ENCODE measurements around the gene PARPBP. TPM values are rescaled to one million over a fixed set of nuclear protein-coding genes. Genes with fewer than 3 reads are reported as not detected.
"Not testable (repeated sequence)": the region's sequence is repeated elsewhere in the genome, so short reads cannot be mapped to it uniquely, and the experiment has no call there.

Gene PARPBP
- total RNA-seq, 2 experiments from 2014 or later: 24.0 to 25.9 TPM

DNA sequence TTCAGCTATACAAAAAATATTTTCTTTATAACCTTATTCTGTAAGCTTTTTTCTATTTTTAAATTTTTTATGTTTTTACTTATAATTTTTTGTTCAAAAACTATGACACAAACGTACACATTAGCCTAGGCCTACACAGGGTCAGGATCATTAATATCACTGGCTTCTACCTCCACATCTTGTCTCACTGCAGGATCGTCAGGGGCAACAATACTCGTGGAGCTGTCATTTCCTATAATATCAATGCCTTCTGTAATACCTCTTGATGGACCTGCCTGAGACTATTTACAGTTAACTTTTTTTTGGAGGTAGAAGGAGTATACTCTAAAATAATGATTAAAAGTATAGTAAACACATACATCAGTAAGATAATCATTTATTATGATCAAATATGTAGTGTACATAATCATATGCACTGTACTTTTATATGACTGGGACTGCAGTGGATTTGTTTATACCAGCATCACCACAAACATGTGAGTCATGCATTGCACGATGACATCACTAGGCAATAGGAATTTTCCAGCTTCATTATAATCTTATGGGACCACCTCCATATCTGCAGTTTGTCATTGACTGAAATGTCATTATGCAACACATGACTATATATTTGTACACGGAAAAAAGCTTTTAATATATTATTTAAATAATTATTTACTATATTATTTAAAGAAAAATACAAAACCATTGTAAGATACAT, 96.2 kb downstream of the PARPBP start:
- intact Hi-C loops (cut with micrococcal nuclease): no loop called here
- ChIA-PET CTCF (no interaction called here), POLR2A (no interaction called here)
- H3K27ac Mint-ChIP-seq: no peak overlapping the region
- H3K4me1 Mint-ChIP-seq (ENCODE audit: low read depth): no peaks in the 10 kb centered on the region
- no peak overlapping the region for H3K4me3 Mint-ChIP-seq
- no peaks in the 10 kb centered on the region for H3K36me3 Mint-ChIP-seq
- no peak for DNase-seq
- H3K9me3 Mint-ChIP-seq: no peaks in the 10 kb centered on the region
- H3K27me3 Mint-ChIP-seq: no peaks in the 10 kb centered on the region

DNA sequence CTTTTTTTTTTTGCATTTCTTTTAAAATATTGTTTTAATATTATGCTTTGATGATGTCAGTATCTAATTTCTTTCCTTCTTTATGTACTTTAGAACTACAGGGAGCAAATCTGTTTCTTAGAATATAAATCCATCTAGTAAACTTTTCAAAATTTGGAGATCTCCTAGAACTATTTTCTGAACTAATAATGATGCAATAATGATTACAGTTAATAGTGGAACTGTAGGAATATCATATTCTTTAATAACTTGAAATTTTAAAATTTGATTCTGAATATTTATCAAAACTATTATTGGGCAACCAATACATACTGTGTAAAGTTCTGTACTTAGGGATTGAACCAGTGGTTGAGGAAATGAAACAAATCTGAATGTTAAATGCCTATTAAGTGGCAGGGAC, 100.8 kb downstream of the PARPBP start:
- H3K4me3 Mint-ChIP-seq: no peak overlapping the region
- no peaks in the 10 kb centered on the region for H3K4me1 Mint-ChIP-seq (ENCODE audit: low read depth)
- intact Hi-C loops (cut with micrococcal nuclease): no loop called here
- ChIA-PET CTCF (no interaction called here), POLR2A (no interaction called here)
- no peaks in the 10 kb centered on the region for H3K27me3 Mint-ChIP-seq
- no peaks in the 10 kb centered on the region for H3K9me3 Mint-ChIP-seq
- no peak overlapping the region for H3K27ac Mint-ChIP-seq
- H3K36me3 Mint-ChIP-seq: no peaks in the 10 kb centered on the region
- DNase-seq: no peak

DNA sequence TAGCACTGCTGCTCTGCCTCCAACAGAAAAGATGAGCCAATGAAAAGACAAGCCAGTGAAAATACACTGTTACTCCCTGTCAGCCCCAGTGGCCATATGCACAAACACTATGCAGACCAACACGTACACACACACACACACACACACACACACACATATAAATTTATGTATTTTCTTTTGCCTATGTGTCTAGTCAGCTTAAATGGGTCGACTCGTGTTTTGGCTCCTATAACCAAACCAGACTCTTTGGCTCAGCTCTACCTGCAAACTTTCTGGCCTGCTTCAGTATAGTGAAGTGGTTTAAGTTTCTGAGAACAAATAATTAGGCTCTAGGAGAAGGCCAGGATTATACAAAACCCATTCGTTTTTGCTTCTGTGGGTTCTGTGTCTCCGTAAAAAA, 108.0 kb downstream of the PARPBP start:
- H3K9me3 Mint-ChIP-seq: no peaks in the 10 kb centered on the region
- no peaks in the 10 kb centered on the region for H3K36me3 Mint-ChIP-seq
- intact Hi-C loops (cut with micrococcal nuclease): no loop called here
- POLR2A ChIA-PET: no interaction called here
- H3K27ac Mint-ChIP-seq: no peak overlapping the region
- no peaks in the 10 kb centered on the region for H3K27me3 Mint-ChIP-seq
- no peak overlapping the region for H3K4me3 Mint-ChIP-seq
- DNase-seq: no peak
- CTCF ChIA-PET: no interaction called here
- H3K4me1 Mint-ChIP-seq (ENCODE audit: low read depth): no peaks in the 10 kb centered on the region

DNA sequence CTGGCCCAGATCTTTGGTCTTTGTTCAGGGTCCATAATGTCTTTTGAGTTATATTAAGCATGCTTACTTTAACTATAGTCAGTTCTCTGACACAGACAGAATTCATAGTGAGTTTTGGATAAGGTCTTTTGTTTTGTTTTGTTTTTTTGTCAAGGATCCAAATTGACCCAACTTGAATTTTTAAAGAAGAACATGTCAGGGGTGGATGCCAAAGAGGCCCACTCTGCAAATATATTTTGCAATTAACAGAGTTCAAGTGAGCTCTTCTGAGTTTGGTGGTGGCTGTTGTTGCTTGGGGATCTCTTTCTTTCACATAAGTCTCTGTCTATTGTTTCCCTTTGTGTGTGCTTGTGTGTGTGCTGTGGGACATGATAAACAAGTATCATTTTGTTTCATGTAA, 112.1 kb downstream of the PARPBP start:
- CTCF ChIA-PET: no interaction called here

DNA sequence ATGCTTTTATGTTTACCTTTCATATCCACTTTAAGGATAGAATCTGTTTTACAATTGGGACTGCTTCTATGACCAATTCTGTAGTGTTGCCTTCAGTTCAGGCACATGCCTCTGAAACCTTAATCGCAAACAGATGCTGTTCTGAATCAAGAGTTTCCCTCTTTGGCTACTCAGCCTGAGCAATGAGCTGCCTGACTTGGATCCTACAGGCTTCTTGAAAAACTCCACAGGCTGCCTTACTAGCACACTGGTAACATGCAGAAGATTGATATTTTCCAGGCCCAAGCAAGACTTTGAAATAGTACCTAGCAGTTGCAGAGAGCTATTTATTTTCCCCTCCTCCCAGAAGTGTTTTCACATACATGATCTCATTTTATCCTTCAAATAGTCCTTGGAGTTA, 112.5 kb downstream of the PARPBP start:
- no peak for DNase-seq
- no peaks in the 10 kb centered on the region for H3K36me3 Mint-ChIP-seq
- intact Hi-C loops (cut with micrococcal nuclease): no loop called here
- H3K4me1 Mint-ChIP-seq (ENCODE audit: low read depth): no peaks in the 10 kb centered on the region
- H3K9me3 Mint-ChIP-seq: no peaks in the 10 kb centered on the region
- no peaks in the 10 kb centered on the region for H3K27me3 Mint-ChIP-seq
- ChIA-PET POLR2A (no interaction called here), CTCF (interaction anchor here (0.6 kb wide), 1 partner anchor 983 kb away, joined by 4 read pairs; no protein-coding TSS in a partner anchor)
- H3K4me3 Mint-ChIP-seq: no peak overlapping the region
- no peak overlapping the region for H3K27ac Mint-ChIP-seq

More for the DNA sequence above, 112.1 kb downstream of the PARPBP start:
- no peak overlapping the region for H3K27ac Mint-ChIP-seq
- intact Hi-C loops (cut with micrococcal nuclease): no loop called here
- no peaks in the 10 kb centered on the region for H3K4me1 Mint-ChIP-seq (ENCODE audit: low read depth)
- no peaks in the 10 kb centered on the region for H3K27me3 Mint-ChIP-seq
- H3K4me3 Mint-ChIP-seq: no peak overlapping the region
- POLR2A ChIA-PET: no interaction called here
- no peak for DNase-seq
- no peaks in the 10 kb centered on the region for H3K9me3 Mint-ChIP-seq
- H3K36me3 Mint-ChIP-seq: no peaks in the 10 kb centered on the region

DNA sequence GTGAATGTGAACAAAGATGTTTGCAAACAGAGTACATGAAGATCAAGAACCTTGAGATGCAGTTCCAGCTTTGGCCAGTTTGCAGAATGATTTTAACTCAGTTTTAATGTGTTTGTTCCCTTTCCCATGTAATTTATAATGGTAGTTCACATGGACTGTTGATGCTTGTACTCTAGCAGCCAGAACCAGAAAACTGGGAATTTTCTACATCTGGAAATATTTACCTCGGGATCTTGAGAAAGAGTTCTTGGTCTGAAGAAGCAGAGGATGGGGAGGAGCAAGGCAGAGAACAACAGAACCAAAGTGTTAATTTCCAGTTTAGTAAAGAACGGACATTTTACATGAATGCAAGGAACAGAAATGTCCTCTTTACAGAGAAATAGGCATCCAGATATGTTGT, 114.6 kb downstream of the PARPBP start:
- no peaks in the 10 kb centered on the region for H3K4me1 Mint-ChIP-seq (ENCODE audit: low read depth)
- no peaks in the 10 kb centered on the region for H3K27me3 Mint-ChIP-seq
- DNase-seq: no peak
- no peaks in the 10 kb centered on the region for H3K36me3 Mint-ChIP-seq
- POLR2A ChIA-PET: no interaction called here
- CTCF ChIA-PET: no interaction called here
- H3K4me3 Mint-ChIP-seq: no peak overlapping the region
- intact Hi-C loops (cut with micrococcal nuclease): no loop called here
- no peak overlapping the region for H3K27ac Mint-ChIP-seq
- peaks cover 3% of the 10 kb centered on the region for H3K9me3 Mint-ChIP-seq

DNA sequence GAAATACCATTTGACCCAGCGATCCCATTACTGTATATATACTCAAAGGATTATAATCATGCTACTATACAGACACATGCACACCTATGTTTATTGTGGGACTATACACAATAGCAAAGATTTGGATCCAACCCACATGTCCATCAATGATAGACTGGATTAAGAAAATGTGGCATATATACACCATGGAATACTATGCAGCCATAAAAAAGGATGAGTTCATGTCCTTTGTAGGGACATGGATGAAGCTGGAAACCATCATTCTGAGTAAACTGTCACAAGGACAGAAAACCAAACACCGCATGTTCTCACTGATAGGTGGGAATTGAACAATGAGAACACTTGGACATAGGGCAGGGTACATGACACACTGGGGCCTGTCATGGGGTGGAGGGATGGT, 120.9 kb downstream of the PARPBP start:
- POLR2A ChIA-PET; H3K36me3 Mint-ChIP-seq; CTCF ChIA-PET; H3K27ac Mint-ChIP-seq; H3K4me3 Mint-ChIP-seq; H3K27me3 Mint-ChIP-seq; intact Hi-C loops (cut with micrococcal nuclease); H3K4me1 Mint-ChIP-seq (ENCODE audit: low read depth); DNase-seq: not testable (repeated sequence)
- H3K9me3 Mint-ChIP-seq: peaks cover 13% of the 10 kb centered on the region

Other genes with a start within 250 kb of the PARPBP start
- gene DRAM1, start 242.6 kb upstream of the PARPBP start, total RNA-seq: 1 to 10 TPM; 2.6 to 2.8 TPM
- gene WASHC3, start 58.2 kb upstream of the PARPBP start, total RNA-seq: 10 to 100 TPM; 39.3 to 40.1 TPM
- gene NUP37, start 69 bp upstream of the PARPBP start, total RNA-seq: 10 to 100 TPM; 86.8 to 89.5 TPM
- gene PMCH, start 77.7 kb downstream of the PARPBP start, total RNA-seq: under 1 TPM in 1 of 2 experiments, not detected in 1; 0.59 TPM